PC-3 (cell line): ENCODE measurements around the gene PPP6R1. TPM values are rescaled to one million over a fixed set of nuclear protein-coding genes. Genes with fewer than 3 reads are reported as not detected.
A peak's percentile ranks its signal among the peaks of the same experiment; 100 is the strongest.

Experiments used
- ATAC-seq: fragments of 200-7000 bp; cut with Tn5 transposase; 2 replicates; pipeline ENCODE4 v1.9.1; 2020; ENCODE audit warnings: mild to moderate bottlenecking, moderate library complexity
- BruUV-seq: library from RNA; stranded (reverse); fragments of 400-500 nt; replicated peaks from 2 replicates; lab custom pipeline; 2021; lab: Mats Ljungman, UMichigan
- CTCF ChIA-PET: fragments of 300-600 bp; sonication (Branson Sonifier 250); formaldehyde crosslinking; loops from one replicate; lab custom pipeline; 2022; ENCODE audit warnings: antibody characterized with exemption; lab: Charles Lee
- POLR2A ChIA-PET: fragments of 300-600 bp; sonication (Branson Sonifier 250); formaldehyde crosslinking; loops from one replicate; lab custom pipeline; 2022; ENCODE audit warnings: antibody characterized with exemption; ENCODE audit not compliant: unreplicated experiment; lab: Charles Lee
- DNase-seq: peaks from one replicate; pipeline ENCODE4 v3.0.0-alpha.2; 2015
- H2AFZ ChIP-seq: fragments of 300-600 bp; sonication (generic); 2 replicates; pipeline ENCODE4 v1.6.0; 2016; ENCODE audit warnings: antibody characterized with exemption, low read length
- H3F3A ChIP-seq: fragments of 300-600 bp; sonication (generic); one replicate; pipeline ENCODE4 v1.6.0; 2017; ENCODE audit warnings: antibody characterized with exemption, low read length, control low read depth, mild to moderate bottlenecking; ENCODE audit not compliant: unreplicated experiment
- H3K27ac ChIP-seq: fragments of 300-600 bp; sonication (generic); 2 replicates; pipeline ENCODE4 v1.5.1; 2016; ENCODE audit warnings: mild to moderate bottlenecking, low read length
- H3K27me3 ChIP-seq: fragments of 300-600 bp; sonication (generic); 2 replicates; pipeline ENCODE4 v1.6.1; 2016; ENCODE audit warnings: low read length, mixed read lengths
- H3K36me3 ChIP-seq: fragments of 300-600 bp; sonication (generic); 2 replicates; pipeline ENCODE4 v1.6.1; 2016; ENCODE audit warnings: low read depth, mixed run types, low read length, mixed read lengths
- H3K4me1 ChIP-seq: fragments of 300-600 bp; sonication (generic); 2 replicates; pipeline ENCODE4 v1.5.1; 2016; ENCODE audit warnings: low read length; ENCODE audit not compliant: insufficient read depth
- H3K4me2 ChIP-seq: fragments of 300-600 bp; sonication (generic); 2 replicates; pipeline ENCODE4 v1.6.0; 2016; ENCODE audit warnings: low read length
- H3K4me3 ChIP-seq: fragments of 300-600 bp; sonication (generic); 2 replicates; pipeline ENCODE4 v1.5.1; 2016; ENCODE audit warnings: mild to moderate bottlenecking, low read length, mixed read lengths
- H3K79me2 ChIP-seq: fragments of 300-600 bp; sonication (generic); 2 replicates; pipeline ENCODE4 v1.6.1; 2017; ENCODE audit warnings: low read length, mixed read lengths
- H3K9ac ChIP-seq: fragments of 300-600 bp; sonication (generic); 2 replicates; pipeline ENCODE4 v1.6.0; 2016; ENCODE audit warnings: mild to moderate bottlenecking, low read length
- H3K9me2 ChIP-seq: fragments of 300-600 bp; sonication (generic); replicated peaks from 2 replicates; pipeline ENCODE4 v1.6.1; 2016; ENCODE audit warnings: mixed run types, low read length, mixed read lengths
- H3K9me3 ChIP-seq: fragments of 300-600 bp; sonication (generic); 2 replicates; pipeline ENCODE4 v1.6.1; 2016; ENCODE audit warnings: low read length, mixed read lengths
- H4K20me1 ChIP-seq: fragments of 300-600 bp; sonication (generic); 2 replicates; pipeline ENCODE4 v1.6.1; 2016; ENCODE audit warnings: low read length, mixed read lengths
- CTCF ChIP-seq: fragments of 300-600 bp; sonication (generic); conservative IDR thresholded peaks from 2 replicates; pipeline ENCODE4 v1.5.1; 2017; ENCODE audit warnings: antibody characterized with exemption, low read depth, mild to moderate bottlenecking, low read length
- EZH2 ChIP-seq: fragments of 300-600 bp; sonication (generic); IDR thresholded peaks from one replicate; pipeline ENCODE4 v1.6.1; 2017; ENCODE audit warnings: antibody characterized with exemption, mild to moderate bottlenecking, low read length; ENCODE audit not compliant: unreplicated experiment
- EZH2phosphoT487 ChIP-seq: fragments of 300-600 bp; sonication (generic); IDR thresholded peaks from 2 replicates; pipeline ENCODE4 v1.6.1; 2018; ENCODE audit warnings: mild to moderate bottlenecking, antibody characterized with exemption, low read length, borderline replicate concordance
- intact Hi-C: fragments of 100-400 bp; cut with micrococcal nuclease; formaldehyde crosslinking; loops from 2 replicates; pipeline ENCODE4 v1.9.0; 2023
- total RNA-seq: library from RNA; depleted of rRNA; stranded (reverse); fragments of >200 nt; gene quantifications from 2 replicates; pipeline ENCODE4 v1.2.3, GENCODE V29; 2014

The PPP6R1 gene
- total RNA-seq, 1 experiment from 2014 or later, result 159 TPM

DNA sequence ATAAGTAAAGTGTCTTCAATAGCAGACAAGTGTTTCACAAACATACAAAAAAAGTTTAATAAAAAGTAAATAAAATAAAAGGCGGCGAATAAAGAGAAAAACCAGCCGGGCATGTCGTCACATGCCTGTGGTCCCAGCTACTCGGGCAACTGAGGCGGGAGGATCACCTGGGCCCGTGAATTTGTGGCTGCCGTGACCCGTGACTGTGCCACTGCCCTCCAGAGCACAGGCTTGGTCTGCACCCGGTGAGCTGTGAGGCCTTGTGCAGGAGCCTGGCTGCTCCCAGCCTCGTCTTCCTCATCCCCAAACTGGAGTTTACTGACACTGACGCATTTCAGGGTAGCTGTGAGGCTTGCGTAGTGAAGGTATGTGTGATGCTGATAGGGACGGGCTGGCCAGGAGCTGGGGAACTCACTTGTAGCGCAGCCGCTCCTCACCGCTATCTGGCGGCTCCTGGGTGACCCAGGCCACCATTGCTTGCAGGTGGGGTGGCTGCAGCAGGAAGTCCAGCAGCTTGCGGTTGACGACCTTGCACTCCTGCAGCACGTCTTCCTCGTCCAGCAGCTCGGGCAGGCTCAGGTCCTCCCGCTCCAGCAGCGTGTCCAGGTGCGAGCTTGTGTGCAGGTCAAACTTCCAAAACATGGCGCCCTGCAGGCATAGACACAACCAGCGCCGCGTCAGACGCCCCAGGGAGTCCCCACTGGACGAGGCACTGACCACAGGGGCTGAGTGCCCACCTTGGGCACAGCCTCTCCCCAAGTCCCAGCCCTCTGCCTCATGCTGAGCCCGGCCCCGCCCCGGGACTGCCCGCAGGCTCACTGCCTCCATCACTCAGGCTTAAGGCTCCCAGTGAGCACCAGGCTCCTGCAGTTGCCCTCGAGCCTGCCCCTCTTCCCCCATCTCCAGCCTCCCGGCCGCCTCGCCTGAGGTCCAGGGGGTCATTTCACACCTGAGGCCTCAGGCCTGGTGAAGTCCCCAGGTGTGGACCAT is 12.1 kb downstream of the PPP6R1 start:
- Histone ChIP-seq H3K9ac (peak overlapping the region; percentile 37), H3K4me2 (peak overlapping the region; percentile 42; the same call in 1 of the 2 replicates), H3K36me3 (peaks cover 52% of the 10 kb centered on the region), H3K9me2 (no peaks in the 10 kb centered on the region), H3K79me2 (peaks cover 62% of the 10 kb centered on the region), H4K20me1 (peaks cover 56% of the 10 kb centered on the region), H3K4me3 (no peak overlapping the region), H3K9me3 (no peaks in the 10 kb centered on the region), H3K27ac (peak overlapping the region; percentile 81), H3K4me1 (peaks cover 33% of the 10 kb centered on the region), H3K27me3 (no peaks in the 10 kb centered on the region), H3F3A (no peaks in the 10 kb centered on the region), H2AFZ (no peak overlapping the region)
- BruUV-seq, result no TSS peak
- no peak for ATAC-seq
- ChIA-PET POLR2A (no interaction called here), CTCF (no interaction called here)
- intact Hi-C loops, result no loop called here
- DNase-seq, result no peak
- no peak for TF ChIP-seq EZH2

GRCh38 chr19:55245236-55245904 is 13.4 kb downstream of the PPP6R1 start:
- no peak for DNase-seq
- H3K9ac ChIP-seq, result no peak overlapping the region
- H3K36me3 ChIP-seq, result peaks cover 62% of the 10 kb centered on the region
- no peaks in the 10 kb centered on the region for H3K27me3 ChIP-seq
- no peaks in the 10 kb centered on the region for H3K9me2 ChIP-seq
- no peak for ATAC-seq
- no TSS peak for BruUV-seq
- H3F3A ChIP-seq, result no peaks in the 10 kb centered on the region
- H2AFZ ChIP-seq, result no peak overlapping the region
- intact Hi-C loops, result no loop called here
- no peak overlapping the region for H3K4me3 ChIP-seq
- H3K27ac ChIP-seq, result no peak overlapping the region
- ChIA-PET CTCF (no interaction called here), POLR2A (no interaction called here)
- H3K4me1 ChIP-seq, result peaks cover 24% of the 10 kb centered on the region
- H4K20me1 ChIP-seq, result peaks cover 44% of the 10 kb centered on the region
- H3K4me2 ChIP-seq, result no peak overlapping the region
- no peaks in the 10 kb centered on the region for H3K9me3 ChIP-seq
- TF ChIP-seq EZH2phosphoT487 (no peak), EZH2 (no peak), CTCF (no peak)
- peaks cover 48% of the 10 kb centered on the region for H3K79me2 ChIP-seq

DNA sequence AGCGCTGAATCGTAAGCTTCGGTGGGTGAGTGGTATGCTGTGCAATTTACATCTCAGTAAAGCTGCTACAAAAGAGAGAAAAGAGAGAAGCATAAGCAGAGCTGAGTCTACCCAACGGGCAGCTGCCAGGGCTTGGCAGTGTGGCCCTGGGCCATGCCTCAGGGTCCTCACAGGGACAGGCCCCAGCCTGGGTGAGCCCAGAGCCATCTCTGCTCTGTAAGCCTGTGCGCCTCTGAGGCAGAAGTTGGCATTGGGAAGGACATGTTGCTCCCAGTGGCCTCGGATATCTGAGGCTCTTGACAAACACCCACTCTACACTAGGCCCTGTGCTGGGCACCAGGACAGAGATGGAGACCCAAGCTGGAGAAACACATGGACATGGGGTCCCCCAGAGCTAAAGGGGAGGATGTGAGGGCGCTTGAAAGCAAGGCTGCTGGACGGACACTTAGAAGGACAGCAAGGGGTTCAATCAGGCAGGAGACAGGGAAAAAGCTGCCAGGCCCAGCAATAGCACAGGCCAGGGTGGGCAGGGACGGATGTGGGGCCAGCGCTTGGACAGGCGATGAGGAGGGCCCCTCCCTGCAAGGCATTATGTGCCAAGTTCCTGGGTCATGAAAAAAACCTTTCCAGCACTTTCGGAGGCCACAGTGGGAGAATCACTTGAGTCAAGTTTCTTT is 14.7 kb downstream of the PPP6R1 start:
- Histone ChIP-seq H3F3A (no peaks in the 10 kb centered on the region), H3K4me2 (no peak overlapping the region), H2AFZ (no peak overlapping the region), H3K79me2 (peaks cover 36% of the 10 kb centered on the region), H3K27me3 (no peaks in the 10 kb centered on the region), H3K4me1 (peaks cover 22% of the 10 kb centered on the region), H3K4me3 (no peak overlapping the region), H3K9ac (no peak overlapping the region), H4K20me1 (peaks cover 35% of the 10 kb centered on the region), H3K9me3 (no peaks in the 10 kb centered on the region), H3K27ac (no peak overlapping the region), H3K9me2 (no peaks in the 10 kb centered on the region), H3K36me3 (peaks cover 68% of the 10 kb centered on the region)
- ATAC-seq (no peak), DNase-seq (no peak)
- CTCF ChIA-PET, result no interaction called here
- POLR2A ChIA-PET, result no interaction called here
- TF ChIP-seq CTCF, result no peak
- no peak for TF ChIP-seq EZH2
- TF ChIP-seq EZH2phosphoT487, result no peak
- intact Hi-C loops, result no loop called here
- no TSS peak for BruUV-seq
